Hepatocyte (in vitro differentiated cells): Measurements from ENCODE around the gene CTNNA3. TPM values are rescaled to one million over a fixed set of nuclear protein-coding genes. Genes with fewer than 3 reads are reported as not detected.

Source experiments
- DNase-seq: peaks from one replicate; pipeline ENCODE4 v3.0.0-alpha.2; 2016; ENCODE audit warnings: low spot score
- H2AFZ ChIP-seq: fragments of 200-600 bp; sonication (generic); 2 replicates; pipeline ENCODE4 v1.6.0; 2016; ENCODE audit warnings: antibody characterized with exemption, mild to moderate bottlenecking
- H3K27ac ChIP-seq: fragments of 200-600 bp; sonication (generic); 2 replicates; pipeline ENCODE4 v1.5.1; 2016; ENCODE audit warnings: mild to moderate bottlenecking
- H3K27me3 ChIP-seq: fragments of 200-600 bp; sonication (generic); 2 replicates; pipeline ENCODE4 v1.6.1; 2016
- H3K36me3 ChIP-seq: fragments of 200-600 bp; sonication (generic); replicated peaks from 2 replicates; pipeline ENCODE4 v1.5.1; 2016; ENCODE audit warnings: low read depth; ENCODE audit not compliant: insufficient read depth
- H3K4me1 ChIP-seq: fragments of 200-600 bp; sonication (generic); 2 replicates; pipeline ENCODE4 v1.5.1; 2016; ENCODE audit warnings: mild to moderate bottlenecking, moderate library complexity; ENCODE audit not compliant: insufficient read depth
- H3K4me2 ChIP-seq: fragments of 200-600 bp; sonication (generic); 2 replicates; pipeline ENCODE4 v1.6.0; 2016
- H3K4me3 ChIP-seq: fragments of 200-600 bp; sonication (generic); 2 replicates; pipeline ENCODE4 v1.5.1; 2016; ENCODE audit warnings: mild to moderate bottlenecking
- H3K79me2 ChIP-seq: fragments of 200-600 bp; sonication (generic); 2 replicates; pipeline ENCODE4 v1.6.0; 2017; ENCODE audit warnings: mild to moderate bottlenecking
- H3K9me2 ChIP-seq: fragments of 200-600 bp; sonication (generic); replicated peaks from 2 replicates; pipeline ENCODE4 v1.6.0; 2017; ENCODE audit warnings: mild to moderate bottlenecking; ENCODE audit not compliant: insufficient read depth
- H3K9me3 ChIP-seq: fragments of 200-600 bp; sonication (generic); 2 replicates; pipeline ENCODE4 v1.5.1; 2016; ENCODE audit warnings: low read depth, mild to moderate bottlenecking
- H4K20me1 ChIP-seq: fragments of 200-600 bp; sonication (generic); 2 replicates; pipeline ENCODE4 v1.6.0; 2016; ENCODE audit warnings: mild to moderate bottlenecking; ENCODE audit not compliant: insufficient read depth, poor library complexity, severe bottlenecking
- CTCF ChIP-seq: fragments of 200-600 bp; sonication (generic); IDR thresholded peaks from 2 replicates; pipeline ENCODE4 v1.5.1; 2016; ENCODE audit warnings: antibody characterized with exemption, mild to moderate bottlenecking; ENCODE audit not compliant: poor library complexity
- EZH2 ChIP-seq: fragments of 200-600 bp; sonication (generic); IDR thresholded peaks from 2 replicates; pipeline ENCODE4 v1.6.1; 2016; ENCODE audit warnings: antibody characterized with exemption, mild to moderate bottlenecking, borderline replicate concordance
- EZH2phosphoT487 ChIP-seq: fragments of 200-600 bp; sonication (generic); IDR thresholded peaks from one replicate; pipeline ENCODE4 v1.6.1; 2018; ENCODE audit warnings: antibody characterized with exemption, mild to moderate bottlenecking, low read depth, moderate library complexity; ENCODE audit not compliant: unreplicated experiment, severe bottlenecking
- WGBS: methylation state at CpG from one replicate; pipeline ENCODE4 v1.1.6; 2016; ENCODE audit warnings: low lambda C conversion rate; ENCODE audit errors: missing lambda C conversion rate; 5-methylcytosine and 5-hydroxymethylcytosine counted together
- polyA plus RNA-seq: library from polyadenylated mRNA; unstranded; fragments of >200 nt; fragmentation: Nextera tagmentation; extraction: Ambion mirVana; gene quantifications from 2 replicates; pipeline ENCODE4 v1.2.1, GENCODE V29; 2016
- total RNA-seq: library from RNA; depleted of rRNA; stranded (reverse); fragments of >200 nt; gene quantifications from 2 replicates; pipeline ENCODE4 v1.2.3, GENCODE V29; 2014

CTNNA3 gene
- total and polyA plus RNA-seq, 2 experiments from 2014 or later = 12.9 to 25.9 TPM

DNA sequence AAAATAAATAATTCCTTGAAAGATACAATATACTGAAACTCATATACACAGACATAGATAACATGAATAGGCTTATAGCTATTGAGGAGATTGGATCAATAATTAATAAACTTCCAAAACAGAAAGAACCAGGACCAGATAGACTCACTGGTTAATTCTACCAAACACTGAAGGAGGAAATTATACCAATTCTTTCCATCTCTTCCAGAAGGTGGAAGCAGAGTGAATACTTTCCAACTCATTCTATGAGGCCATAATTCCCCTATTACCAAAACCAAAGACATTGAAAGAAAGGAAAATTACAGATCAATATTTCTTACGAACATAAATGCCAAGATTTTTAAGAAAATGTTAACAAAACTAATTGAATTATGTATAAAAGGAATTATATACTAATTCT, 1394.9 kb downstream of the CTNNA3 start:
- no peaks in the 10 kb centered on the region for H3K9me2 ChIP-seq
- no peaks in the 10 kb centered on the region for H3K36me3 ChIP-seq
- no peaks in the 10 kb centered on the region for H3K27me3 ChIP-seq
- no peaks in the 10 kb centered on the region for H4K20me1 ChIP-seq
- DNase-seq = no peak
- H3K4me2 ChIP-seq = no peak overlapping the region
- 83% methylated on average over 1 of the region's 1 CpG for WGBS
- no peak overlapping the region for H2AFZ ChIP-seq
- no peak overlapping the region for H3K4me3 ChIP-seq
- no peaks in the 10 kb centered on the region for H3K9me3 ChIP-seq
- H3K27ac ChIP-seq = no peak overlapping the region
- no peaks in the 10 kb centered on the region for H3K79me2 ChIP-seq
- TF ChIP-seq EZH2phosphoT487 (no peak), EZH2 (no peak), CTCF (no peak)
- H3K4me1 ChIP-seq = no peaks in the 10 kb centered on the region

DNA sequence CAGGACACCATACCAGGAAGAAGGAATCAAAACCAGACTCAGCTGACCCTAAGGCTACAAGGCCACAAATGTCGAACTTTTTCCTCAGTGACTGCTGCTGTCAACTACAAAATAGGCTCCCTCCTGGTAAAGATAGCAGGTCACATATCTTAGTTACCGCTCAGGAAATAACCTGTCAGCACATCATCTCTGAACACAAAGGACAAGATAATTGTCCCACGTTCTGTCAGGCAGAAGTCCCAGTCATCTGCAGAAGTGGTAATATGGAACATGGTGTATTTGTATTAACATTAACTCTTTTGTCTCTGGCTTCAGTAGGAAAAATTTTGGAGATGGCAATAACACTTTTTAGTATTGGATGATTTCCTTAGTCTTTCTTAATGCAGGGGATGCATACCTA, 1400.4 kb downstream of the CTNNA3 start:
- no peak overlapping the region for H3K4me3 ChIP-seq
- no peak overlapping the region for H2AFZ ChIP-seq
- no peaks in the 10 kb centered on the region for H3K4me1 ChIP-seq
- no peaks in the 10 kb centered on the region for H3K9me2 ChIP-seq
- no peaks in the 10 kb centered on the region for H3K79me2 ChIP-seq
- H3K27ac ChIP-seq = no peak overlapping the region
- no peaks in the 10 kb centered on the region for H3K9me3 ChIP-seq
- no peaks in the 10 kb centered on the region for H4K20me1 ChIP-seq
- H3K4me2 ChIP-seq = no peak overlapping the region
- no peak for DNase-seq
- 46% methylated on average over 3 of the region's 3 CpGs for WGBS
- no peaks in the 10 kb centered on the region for H3K36me3 ChIP-seq
- TF ChIP-seq EZH2 = no peak
- TF ChIP-seq CTCF = no peak
- no peak for TF ChIP-seq EZH2phosphoT487
- no peaks in the 10 kb centered on the region for H3K27me3 ChIP-seq

DNA sequence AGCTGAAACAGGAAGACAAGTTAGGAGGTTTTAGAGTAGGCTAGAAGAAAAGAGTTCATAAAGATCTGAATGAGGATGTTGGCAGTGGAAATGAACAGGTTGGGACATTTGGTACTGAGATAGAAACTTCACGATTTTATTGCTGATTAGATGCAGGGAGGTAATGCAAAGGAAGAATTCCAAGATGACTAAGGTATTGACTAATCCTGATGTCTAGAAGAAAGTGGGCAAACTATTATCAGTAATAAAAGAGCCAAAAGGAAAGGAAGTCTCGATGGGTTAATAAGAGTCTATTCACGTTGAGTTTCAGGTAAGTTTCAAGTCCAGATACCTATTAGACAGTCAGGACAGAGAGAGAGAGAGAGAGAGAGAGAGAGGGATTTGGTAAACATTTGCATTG, 1401.5 kb downstream of the CTNNA3 start:
- H3K9me2 ChIP-seq = no peaks in the 10 kb centered on the region
- no peaks in the 10 kb centered on the region for H3K27me3 ChIP-seq
- no peaks in the 10 kb centered on the region for H3K9me3 ChIP-seq
- TF ChIP-seq EZH2phosphoT487 (no peak), CTCF (no peak), EZH2 (no peak)
- no peaks in the 10 kb centered on the region for H3K4me1 ChIP-seq
- H2AFZ ChIP-seq = no peak overlapping the region
- no peak overlapping the region for H3K4me2 ChIP-seq
- no peaks in the 10 kb centered on the region for H3K36me3 ChIP-seq
- WGBS = 82% methylated on average over 3 of the region's 3 CpGs
- H3K27ac ChIP-seq = no peak overlapping the region
- no peaks in the 10 kb centered on the region for H3K79me2 ChIP-seq
- no peak overlapping the region for H3K4me3 ChIP-seq
- no peak for DNase-seq
- H4K20me1 ChIP-seq = no peaks in the 10 kb centered on the region

DNA sequence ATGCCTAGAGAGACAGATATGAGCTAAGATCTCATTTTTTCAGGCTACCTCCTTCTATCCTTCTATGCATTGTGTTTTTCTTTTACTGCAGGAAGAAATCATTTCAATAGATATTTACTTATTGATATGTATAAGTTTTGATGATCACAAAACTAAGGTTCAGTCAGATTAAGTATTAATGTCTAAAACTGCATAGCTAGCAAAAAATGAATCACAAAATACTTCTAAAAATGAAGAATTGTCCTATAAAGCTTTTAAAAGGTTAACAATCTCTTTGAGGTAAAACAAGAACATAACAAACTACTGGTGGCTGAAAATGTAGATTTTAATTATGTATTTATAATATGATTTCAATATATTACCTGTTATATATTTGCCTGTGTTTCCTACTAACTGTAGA, 1403.1 kb downstream of the CTNNA3 start:
- no peak for DNase-seq
- Histone ChIP-seq H3K9me2 (no peaks in the 10 kb centered on the region), H3K36me3 (no peaks in the 10 kb centered on the region), H3K9me3 (no peaks in the 10 kb centered on the region), H3K4me1 (no peaks in the 10 kb centered on the region), H3K27ac (no peak overlapping the region), H3K4me2 (no peak overlapping the region), H3K4me3 (no peak overlapping the region), H2AFZ (no peak overlapping the region), H3K27me3 (no peaks in the 10 kb centered on the region), H3K79me2 (no peaks in the 10 kb centered on the region), H4K20me1 (no peaks in the 10 kb centered on the region)
- TF ChIP-seq EZH2phosphoT487 (no peak), CTCF (no peak), EZH2 (no peak)
